ENCODE measurements around the gene GNRH2. TPM values are rescaled to one million over a fixed set of nuclear protein-coding genes. Genes with fewer than 3 reads are reported as not detected.
"Not testable (repeated sequence)": the region's sequence is repeated elsewhere in the genome, so short reads cannot be mapped to it uniquely, and the experiment has no call there.

GNRH2 gene
- total RNA-seq, 1 donor = not detected

DNA sequence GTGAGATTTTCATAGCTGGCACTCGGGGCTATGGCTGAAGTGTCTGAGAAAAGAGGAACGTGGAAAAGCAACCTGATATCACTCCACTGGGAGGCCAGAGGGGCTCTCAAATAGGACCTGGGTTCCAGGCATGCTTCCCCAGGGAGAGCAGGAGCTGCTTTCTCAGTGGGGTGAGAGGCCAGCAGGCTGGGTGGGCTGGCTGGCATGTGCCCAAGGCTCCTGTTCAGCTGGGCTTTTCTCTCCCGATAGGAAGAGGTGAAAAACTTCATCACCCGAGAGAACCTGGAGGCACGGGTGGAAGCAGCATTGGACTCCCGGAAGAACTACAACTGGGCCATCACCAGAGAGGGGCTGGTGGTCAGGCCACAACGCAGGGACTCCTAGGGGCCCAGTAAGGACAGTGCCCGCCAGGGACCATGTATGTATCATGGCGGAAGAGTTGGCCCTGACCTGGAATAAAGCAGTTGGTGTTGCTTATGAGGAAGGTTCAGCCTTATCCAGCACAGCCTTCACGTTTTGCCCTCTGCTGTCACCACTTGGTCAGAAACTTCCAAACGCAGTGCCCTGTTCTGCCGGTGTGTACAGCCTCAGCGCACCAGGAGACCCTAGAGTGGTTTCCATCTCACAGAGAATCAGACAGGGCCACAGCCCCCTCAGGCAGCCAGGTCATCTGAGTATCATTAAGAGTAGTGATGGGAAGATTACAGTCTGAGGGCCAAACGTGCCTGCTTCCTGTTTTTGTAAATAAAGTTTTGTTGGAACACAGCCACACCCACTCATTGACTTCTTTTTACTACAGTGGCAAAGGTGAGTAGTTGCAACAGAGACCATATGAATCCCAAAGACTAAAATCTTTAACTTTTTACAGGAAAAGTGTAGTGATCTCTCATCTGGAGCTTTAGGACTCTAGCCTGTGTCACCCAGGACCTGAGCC lies 4.3 kb downstream of the GNRH2 start:
- H3K4me3 ChIP-seq (ENCODE audit: low read depth, low read length) = no peak overlapping the region
- TF ChIP-seq, protein P1, sequence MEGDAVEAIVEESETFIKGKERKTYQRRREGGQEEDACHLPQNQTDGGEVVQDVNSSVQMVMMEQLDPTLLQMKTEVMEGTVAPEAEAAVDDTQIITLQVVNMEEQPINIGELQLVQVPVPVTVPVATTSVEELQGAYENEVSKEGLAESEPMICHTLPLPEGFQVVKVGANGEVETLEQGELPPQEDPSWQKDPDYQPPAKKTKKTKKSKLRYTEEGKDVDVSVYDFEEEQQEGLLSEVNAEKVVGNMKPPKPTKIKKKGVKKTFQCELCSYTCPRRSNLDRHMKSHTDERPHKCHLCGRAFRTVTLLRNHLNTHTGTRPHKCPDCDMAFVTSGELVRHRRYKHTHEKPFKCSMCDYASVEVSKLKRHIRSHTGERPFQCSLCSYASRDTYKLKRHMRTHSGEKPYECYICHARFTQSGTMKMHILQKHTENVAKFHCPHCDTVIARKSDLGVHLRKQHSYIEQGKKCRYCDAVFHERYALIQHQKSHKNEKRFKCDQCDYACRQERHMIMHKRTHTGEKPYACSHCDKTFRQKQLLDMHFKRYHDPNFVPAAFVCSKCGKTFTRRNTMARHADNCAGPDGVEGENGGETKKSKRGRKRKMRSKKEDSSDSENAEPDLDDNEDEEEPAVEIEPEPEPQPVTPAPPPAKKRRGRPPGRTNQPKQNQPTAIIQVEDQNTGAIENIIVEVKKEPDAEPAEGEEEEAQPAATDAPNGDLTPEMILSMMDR (IDR thresholded peaks at IDR 0.05; ENCODE audit: insufficient read depth, low read depth, low read length) = no peak
- DNase-seq (ENCODE audit: low read depth) = no peak

DNA sequence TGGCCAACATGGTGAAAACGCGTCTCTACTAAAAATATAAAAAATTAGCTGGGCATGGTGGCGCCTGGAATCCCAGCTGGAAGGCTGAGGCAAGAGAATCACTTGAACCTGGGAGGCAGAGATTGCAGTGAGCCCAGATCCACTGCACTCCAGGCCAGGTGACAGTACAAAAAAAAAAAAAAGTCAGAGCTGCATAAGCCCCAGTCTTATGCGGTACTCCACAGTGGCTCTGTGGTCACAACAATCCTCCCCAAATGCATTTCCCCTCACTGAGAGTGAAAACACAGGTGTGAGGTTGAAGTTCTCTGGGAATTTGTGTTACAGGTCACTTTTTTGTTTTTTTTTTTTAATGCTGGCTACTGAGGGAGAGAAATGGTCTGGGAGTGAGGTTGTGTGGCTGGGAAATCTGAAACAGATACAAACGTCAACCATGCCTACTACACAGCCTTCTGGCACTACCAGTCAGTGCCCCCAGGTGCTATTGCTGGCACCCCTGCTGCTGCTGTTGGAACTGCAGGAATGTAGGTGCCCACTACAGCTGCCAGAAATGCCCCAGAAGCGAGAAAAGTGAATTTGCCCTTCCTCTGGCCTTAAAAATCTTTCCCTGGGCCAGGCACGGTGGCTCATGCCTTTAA lies 8.1 kb downstream of the GNRH2 start:
- no peak overlapping the region for H3K4me3 ChIP-seq (ENCODE audit: low read depth, low read length)
- TF ChIP-seq, protein P1 (IDR thresholded peaks at IDR 0.05; ENCODE audit: insufficient read depth, low read depth, low read length) = no peak
- DNase-seq (ENCODE audit: low read depth) = no peak

DNA sequence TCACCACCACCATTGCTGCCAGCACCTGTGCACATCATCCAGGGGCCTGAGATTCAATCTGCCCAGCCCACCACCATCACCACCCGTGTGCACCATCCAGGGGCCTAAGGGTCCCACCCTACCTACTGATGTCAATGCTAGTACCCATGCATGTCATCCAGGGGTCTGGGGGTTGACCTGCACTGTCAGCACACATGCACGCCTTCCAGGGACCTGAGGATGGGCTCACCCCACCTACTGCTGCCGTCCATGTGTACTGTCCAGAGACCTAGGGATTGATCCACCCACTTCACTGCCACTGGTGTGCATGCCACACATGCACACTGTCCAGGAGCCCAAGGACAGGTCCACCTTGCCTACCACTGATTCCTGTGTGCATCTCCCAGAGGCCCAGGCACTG lies 16.1 kb downstream of the GNRH2 start:
- TF ChIP-seq, protein P1 (IDR thresholded peaks at IDR 0.05; ENCODE audit: insufficient read depth, low read depth, low read length) = no peak
- no peak for DNase-seq (ENCODE audit: low read depth)

DNA sequence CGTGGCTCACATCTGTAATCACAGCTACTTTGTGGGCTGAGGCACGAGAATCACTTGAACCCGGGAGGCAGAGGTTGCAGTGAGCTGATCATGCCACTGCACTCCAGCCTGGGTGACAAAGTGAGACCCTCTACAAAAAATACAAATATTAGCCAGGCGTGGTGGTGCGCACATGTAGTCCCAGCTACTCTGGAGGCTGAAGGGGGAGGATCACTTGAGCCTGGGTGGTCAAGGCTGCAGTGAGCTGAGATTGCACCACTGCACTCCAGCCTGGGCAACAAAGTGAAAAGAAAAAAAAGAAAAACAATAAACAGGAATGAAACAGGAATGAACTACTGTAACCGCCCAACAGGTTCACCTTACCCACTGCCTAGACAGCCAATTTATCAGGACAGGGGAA lies 20.7 kb downstream of the GNRH2 start:
- not testable (repeated sequence) for H3K4me3 ChIP-seq (ENCODE audit: low read depth, low read length); DNase-seq (ENCODE audit: low read depth)

More for the DNA sequence above, 16.1 kb downstream of the GNRH2 start:
- no peak overlapping the region for H3K4me3 ChIP-seq (ENCODE audit: low read depth, low read length)

DNA sequence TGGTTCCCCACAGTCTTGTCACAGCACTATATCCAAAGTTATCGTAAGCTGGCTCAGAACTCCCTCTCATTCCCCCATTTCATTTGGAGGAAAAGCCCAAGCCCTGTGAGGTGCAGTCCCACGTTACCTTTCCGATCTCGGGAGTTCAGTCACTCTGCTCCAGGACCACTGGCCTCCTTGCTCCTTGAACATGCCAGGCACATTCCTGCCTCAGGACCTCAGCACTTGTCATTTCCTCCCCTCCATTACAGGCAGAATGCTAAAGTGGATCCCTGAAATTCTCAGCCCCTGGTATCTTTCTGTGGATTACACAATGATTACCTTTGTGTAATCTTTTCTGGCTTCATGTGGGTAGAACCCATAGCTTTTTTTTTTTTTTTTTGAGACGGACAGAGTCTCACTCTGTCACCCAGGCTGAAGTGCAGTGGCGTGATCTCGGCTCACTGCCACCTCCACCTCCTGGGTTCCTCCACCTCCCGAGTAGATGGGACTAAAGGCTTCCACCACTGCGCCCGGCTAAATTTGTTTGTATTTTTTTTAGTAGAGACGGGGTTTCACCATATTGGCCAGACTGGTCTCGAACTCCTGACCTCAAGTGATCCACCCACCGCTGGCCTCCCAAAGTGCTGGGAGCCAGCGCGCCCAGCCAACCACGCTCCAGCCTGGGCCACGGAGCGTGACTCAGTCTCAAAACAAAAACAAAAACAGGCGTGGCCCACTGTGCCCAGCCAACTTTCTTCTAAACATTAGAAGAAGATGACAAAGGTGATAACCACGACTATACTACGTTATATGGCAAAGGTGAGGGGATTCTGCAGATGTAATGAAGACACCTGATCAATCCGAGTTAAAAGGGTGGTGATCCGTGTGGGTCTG lies 24.0 kb downstream of the GNRH2 start:
- TF ChIP-seq, protein P1 (IDR thresholded peaks at IDR 0.05; ENCODE audit: insufficient read depth, low read depth, low read length) = no peak
- no peak overlapping the region for H3K4me3 ChIP-seq (ENCODE audit: low read depth, low read length)
- DNase-seq (ENCODE audit: low read depth) = peak; percentile 72

DNA sequence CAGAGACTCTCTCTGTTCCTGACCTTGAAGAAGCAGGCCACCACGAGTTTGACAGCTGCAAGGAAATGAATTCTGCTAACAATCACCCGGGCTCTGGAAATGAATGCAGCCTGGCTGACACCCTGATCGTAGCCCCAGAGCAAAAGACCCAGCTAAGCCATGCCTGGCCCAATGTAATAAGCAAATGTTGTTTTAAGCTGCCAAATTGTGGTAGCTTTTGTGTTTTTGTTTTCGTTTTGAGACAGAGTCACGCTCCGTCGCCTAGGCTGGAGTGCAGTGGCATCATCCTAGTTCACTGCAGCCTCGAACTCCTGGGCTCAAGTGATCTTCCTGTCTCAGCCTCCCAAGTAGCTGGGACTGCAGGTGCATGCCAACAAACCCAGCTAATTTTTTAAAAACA lies 24.7 kb downstream of the GNRH2 start:
- DNase-seq (ENCODE audit: low read depth) = peak; percentile 17
- TF ChIP-seq, protein P1 (IDR thresholded peaks at IDR 0.05; ENCODE audit: insufficient read depth, low read depth, low read length) = no peak

More for the DNA sequence above, 24.7 kb downstream of the GNRH2 start:
- H3K4me3 ChIP-seq (ENCODE audit: low read depth, low read length) = no peak overlapping the region

Data from fibroblast of villous mesenchyme (primary cell).